GM21529 (cell line): ENCODE data around the gene FCF1.
"Not testable (repeated sequence)": the region's sequence is repeated elsewhere in the genome, so short reads cannot be mapped to it uniquely, and the experiment has no call there.

ENCODE experiments used
- ATAC-seq: cut with Tn5 transposase; IDR thresholded peaks from one replicate; pipeline ENCODE4 v1.9.1; 2021; ENCODE audit not compliant: unreplicated experiment

The FCF1 gene

DNA sequence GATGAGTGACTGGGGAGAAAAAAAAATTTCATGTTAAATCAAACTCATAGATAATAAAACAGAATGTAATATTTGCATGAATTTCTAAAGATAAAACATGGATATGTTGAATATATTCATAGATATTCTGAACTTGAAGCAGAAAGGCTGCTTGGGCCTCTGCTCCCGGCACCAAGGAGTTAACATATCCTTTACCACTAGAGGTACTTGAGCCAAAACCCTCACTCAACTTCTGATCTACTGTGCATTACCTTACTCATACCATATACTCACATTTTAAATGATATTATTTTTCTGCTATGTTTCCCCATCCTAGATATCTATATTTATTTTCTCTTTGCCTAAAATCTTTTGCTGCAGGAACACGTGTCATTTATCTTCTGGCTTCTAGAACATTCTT, 15.0 kb upstream of the FCF1 start:
- no peak for ATAC-seq

DNA sequence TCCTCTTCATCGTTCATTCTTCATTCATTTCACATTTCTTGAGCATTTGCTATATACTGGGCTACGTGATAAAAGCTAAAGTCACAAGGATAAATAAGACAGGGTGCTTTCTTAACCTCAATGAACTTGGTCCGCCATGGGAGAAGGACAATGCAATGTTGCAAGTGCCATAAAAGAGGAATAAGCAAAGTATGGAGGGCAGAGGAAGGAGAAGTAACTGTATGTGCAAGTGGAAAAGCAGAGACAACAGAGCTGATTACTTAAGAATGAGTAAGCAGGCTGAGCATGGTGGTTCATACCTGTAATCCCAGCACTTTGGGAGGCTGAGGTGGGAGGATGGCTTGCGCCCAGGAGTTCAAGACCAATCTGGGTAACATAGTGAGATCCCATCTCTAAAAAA, 14.5 kb upstream of the FCF1 start:
- ATAC-seq = no peak

DNA sequence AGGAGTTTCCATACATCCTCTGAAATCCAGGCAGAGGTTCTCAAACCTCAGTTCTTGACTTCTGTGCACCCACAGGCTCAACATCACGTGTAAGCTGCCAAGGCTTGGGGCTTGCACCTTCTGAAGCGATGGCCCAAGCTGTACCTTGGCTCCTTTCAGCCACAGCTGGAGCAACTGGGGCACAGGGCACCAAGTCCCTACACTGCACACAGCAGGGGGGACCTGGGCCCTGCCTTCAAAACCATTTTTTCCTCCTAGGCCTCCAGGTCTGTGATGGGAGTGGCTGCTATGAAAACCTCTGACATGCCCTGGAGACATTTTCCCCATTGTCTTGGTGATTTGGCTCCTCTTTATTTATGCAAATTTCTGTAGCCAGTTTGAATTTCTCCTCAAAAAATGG, 10.7 kb upstream of the FCF1 start:
- no peak for ATAC-seq

DNA sequence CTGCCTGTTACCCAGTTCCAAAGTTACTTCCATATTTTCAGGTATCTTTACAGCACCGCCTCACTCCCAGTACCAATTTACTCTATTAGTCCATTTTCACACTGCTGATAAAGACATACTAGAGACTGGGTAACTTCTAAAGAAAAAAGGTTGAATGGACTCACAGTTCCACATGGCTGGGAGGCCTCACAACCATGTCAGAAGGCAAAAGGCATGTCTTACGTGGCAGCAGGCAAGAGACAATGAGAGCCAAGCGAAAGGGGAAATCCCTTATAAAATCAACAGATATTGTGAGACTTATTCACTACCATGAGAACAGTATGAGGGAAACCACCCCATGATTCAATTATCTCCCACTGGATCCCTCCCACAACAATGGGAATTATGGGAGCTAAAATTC, 9.9 kb upstream of the FCF1 start:
- no peak for ATAC-seq

DNA sequence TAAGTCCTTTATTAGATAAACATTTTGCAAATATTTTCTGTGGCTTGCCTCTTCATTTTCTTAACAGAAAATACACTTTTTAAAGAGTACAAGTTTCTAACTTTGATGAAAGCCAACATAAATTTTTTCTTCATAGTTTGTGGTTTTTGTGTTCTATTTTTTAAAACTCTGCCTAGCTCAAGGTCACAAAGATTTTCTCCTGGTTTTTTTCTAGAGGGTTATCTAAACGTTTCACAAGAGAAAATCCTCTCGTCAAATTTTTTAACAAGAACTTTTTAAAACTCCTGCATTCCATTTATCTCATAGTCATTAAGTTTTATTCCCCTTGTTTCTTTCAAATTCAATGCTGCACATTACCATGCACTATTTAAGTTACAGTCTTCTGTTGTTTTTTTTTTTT, 8.3 kb upstream of the FCF1 start:
- no peak for ATAC-seq

DNA sequence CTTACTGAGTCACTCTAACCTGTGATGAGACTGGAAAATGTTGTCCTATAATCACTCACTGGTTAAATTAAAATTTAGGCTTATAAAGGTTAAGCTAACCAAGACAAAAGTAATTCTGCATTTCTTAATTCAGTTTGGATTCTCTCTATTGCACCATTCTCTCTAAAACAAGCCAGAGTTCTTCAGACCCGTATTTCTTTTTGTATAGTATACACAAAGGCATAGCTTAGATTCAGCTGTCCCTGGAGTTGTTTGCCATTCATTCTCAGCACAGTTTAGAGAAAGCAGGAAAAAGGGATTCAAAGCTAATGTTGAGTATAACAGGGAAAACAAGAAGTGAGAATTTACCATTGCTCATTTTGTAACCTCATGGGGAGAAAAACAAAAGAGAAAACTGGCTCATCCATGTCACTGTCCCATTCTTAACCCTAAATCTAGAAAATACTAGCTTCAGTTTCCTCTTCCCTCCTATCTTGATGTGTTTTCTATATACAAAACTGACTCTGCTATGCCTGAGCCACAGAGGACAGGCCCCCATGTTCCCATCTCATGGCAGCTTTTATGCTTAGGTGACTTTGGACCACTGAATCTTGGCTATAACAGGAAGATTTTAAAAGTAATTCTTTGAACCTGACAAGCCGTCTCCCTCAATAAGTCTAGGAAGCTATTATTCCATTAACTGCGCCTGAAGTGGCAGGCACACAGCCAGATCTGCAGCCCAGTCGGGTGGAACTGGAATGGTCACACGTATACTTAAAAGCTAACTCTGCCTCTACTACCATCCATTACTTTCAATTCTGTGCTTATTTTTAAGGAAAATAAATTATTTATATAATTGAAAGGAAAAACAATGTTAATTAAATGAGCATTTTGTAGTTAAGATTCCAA, 7.1 kb upstream of the FCF1 start:
- no peak for ATAC-seq

DNA sequence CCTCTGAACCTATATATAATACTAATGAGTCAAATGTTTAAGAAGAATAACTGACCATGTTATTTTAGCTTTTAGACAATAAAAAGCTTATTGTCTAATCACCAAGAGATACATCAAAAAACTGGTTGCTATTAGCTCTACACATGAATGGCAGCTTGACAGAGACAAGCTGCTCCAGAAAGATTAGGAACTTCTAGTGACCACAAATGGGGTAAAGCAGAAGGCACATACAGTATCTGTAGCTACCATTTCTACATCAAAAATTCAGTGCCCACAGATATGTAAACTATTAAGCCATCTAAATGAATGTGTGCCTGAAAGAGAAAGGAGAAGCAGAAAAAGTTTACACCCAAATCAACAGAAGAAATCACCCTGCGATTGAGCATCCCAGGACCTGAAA, 2.5 kb upstream of the FCF1 start:
- no peak for ATAC-seq

DNA sequence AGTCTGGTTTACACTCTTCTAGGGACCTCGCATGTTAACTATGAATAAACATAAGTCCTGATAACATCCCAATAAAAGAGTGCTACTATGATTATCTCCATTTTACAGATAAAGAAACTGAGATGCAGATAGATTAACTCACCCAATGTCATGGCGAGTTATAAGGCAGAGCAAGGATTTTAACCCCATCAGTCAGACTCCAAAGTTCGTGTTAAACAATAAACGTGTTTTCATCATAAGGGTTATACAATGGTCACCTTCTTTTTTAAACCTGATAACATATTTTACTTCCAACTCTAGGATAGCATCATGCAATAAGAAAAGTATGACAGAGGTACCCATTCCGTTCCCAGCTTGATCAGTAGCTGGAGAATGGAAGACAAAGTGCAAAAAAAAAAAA, 1.3 kb upstream of the FCF1 start:
- no peak for ATAC-seq

DNA sequence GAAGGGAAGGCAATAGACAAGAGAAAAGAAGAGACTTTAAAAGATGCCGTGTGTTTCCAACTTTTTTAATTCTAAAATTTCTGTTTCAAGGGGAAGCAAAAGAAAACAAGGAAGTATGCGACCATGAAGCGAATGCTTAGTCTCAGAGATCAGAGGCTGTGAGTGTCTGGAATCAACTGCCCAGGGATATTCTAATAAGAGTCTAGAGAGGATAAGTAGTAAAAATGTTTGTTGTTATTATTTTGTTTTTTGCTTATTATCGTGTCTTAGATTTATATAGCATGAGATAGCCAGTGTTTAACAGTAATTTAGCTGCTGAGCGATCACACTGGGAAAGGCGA, 421 bp downstream of the FCF1 start:
- ATAC-seq = no peak

DNA sequence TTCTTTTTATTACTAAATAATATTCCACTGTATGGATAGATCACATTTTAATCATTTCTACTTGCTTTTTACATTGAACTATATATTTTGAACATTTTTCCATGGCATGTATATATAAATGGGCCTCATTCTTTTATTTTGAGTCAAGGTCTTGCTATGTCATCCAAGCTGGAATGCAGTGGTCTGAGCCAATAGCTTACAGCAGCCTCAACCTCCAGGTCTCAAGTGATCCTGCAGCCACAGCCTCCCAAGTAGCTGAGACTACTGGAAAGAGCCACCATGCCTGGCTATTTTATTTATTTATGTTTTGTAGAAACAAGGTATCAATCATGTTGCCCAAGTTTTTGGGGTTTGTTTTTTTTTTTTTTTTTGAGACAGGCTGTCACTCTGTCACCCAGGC, 7.6 kb downstream of the FCF1 start:
- ATAC-seq = no peak

DNA sequence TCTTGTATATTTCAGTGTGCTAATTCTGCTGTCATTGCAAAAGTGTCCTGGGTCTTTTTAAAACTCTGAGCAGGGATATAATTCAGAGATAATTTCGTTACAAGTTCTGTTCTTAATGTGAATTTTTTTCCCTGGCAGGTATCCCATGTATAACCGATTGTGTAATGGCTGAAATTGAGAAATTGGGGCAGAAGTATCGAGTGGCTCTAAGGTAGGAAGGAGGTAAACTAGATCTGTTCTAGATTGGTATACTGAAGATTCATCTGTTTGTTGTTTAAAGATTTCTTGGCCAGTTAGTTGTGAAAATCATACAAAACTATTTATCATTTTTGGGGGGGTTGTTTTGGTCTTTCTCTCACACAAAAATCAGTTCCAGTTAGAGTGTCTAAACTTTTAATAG, 10.2 kb downstream of the FCF1 start:
- no peak for ATAC-seq

DNA sequence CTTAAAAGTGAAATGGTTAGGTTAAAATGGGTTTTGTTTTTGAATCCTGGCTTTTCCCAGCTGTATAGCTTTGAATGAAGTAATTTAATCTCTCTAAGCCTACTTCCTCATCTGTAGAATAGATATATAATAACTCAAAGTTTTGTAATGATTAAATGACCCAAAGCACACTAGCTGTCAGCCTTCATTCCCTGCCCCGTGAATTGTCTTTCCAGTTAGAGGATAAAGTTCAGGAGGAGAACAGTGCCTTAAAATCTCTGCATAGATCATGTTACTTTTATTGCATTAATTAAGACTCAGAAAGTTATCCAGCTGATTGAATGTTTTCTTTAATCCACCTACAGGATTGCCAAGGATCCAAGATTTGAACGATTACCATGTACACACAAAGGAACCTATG, 19.4 kb downstream of the FCF1 start:
- no peak for ATAC-seq

DNA sequence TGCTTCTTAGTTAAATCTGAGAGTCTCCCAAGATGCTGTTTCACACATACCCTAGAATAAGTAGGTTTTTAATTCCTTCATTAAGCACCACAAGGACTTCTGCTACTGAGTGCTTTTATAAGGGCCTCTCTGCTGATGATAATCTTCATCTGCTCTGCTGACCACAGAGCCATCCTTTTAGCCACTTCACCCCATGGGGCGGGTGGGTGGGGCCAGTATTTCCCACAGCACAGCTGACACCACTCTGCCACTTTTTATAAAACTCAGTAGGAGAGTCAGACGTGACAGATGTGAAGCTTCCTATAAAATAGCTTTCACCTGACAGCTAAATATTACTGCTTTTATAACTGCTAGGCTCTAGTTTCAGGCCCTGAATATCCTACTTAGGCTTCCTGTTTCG, 20.3 kb downstream of the FCF1 start:
- no peak for ATAC-seq

DNA sequence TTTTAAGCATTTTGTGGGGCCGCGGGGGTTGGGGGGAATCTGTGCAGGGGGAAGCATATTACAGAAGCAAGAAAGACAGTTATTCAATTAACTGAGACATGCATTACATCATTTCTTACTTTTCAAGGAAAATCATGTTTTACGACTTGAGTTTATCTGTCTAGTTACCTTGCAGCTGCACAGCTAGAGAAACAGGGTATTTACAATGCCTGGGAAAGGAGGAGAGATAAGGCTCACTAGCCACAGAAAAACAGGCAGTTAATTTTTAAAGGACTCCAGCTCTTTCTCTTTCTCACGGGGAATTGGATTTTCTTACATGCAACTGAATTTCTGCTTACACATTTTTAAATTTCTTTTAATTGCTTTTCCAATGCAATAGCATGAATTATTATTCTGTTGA, 22.2 kb downstream of the FCF1 start:
- ATAC-seq = no peak

DNA sequence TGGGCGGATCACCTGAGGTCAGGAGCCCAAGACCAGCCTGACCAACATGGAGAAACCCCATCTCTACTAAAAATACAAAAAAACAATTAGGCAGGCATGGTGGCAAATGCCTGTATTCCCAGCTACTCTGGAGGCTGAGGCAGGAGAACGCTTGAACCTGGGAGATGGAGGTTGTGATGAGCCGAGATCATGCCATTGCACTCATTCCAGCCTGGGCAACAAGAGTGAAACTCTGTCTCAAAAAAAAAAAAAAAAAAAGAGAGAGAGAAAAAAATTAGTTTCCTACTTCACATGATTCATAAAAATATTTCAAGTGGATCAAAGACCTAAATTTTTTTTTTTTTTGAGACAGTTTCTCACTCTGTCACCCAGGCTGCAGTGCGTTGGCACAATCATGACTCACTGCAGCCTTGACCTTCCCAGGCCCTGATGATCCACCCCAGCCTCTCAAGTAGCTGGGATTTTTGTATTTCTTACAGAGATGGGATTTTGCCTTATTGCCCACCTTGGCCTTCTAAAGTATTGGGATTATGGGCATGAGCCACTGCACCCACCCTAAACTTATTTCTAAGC, 24.9 kb downstream of the FCF1 start:
- no peak for ATAC-seq

DNA sequence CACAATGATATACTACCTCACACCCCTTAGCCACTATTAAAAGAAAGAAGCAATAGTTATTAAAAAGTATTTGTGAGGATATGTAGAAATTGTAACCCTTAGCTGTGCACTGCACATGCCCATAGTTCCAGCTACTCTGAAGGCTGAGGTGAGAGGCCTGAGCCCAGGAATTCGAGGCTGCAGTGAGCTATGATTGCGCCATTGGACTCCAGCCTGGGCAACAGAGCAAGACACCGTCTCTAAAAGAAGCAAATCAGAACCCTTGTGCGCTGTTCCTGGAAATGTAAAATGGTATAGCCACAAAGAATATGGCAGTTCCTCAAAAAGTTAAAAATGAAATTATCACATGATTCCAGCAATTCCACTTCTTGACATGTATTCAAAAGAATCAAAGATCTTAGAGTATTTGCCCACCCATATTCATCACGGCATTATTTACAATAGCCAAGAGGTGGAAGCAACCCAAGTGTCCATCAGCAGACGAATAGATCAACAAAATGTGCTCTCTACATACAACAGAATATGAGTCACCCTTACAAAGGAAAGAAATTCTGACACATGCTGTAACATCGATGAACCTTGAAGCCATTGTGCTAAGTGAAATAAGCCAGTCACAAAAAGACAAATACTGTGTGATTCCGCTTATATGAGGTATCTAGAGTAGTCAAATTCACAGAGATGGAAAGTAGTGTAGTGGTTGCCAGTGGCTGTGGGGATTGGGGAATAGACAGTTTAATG, 26.5 kb downstream of the FCF1 start:
- ATAC-seq = no peak

DNA sequence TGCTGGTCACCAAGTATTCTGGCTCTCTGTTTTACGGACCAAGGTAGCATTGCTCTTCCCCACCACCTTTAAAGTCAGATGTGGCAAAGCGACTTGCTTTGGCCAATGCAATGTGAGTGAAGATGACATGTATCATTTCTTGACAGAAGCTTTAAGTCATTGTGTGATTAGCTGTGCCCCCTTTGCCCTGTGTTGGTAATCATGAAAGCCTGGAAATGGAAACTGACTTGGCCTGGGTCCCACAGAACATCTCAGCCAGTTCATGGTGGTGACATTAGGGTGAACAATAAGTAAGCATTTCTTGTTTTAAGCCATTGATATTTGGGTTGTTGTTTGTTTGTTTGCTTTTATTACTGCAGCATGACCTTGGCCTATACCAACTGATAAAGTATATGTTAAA, 34.3 kb downstream of the FCF1 start:
- no peak for ATAC-seq

DNA sequence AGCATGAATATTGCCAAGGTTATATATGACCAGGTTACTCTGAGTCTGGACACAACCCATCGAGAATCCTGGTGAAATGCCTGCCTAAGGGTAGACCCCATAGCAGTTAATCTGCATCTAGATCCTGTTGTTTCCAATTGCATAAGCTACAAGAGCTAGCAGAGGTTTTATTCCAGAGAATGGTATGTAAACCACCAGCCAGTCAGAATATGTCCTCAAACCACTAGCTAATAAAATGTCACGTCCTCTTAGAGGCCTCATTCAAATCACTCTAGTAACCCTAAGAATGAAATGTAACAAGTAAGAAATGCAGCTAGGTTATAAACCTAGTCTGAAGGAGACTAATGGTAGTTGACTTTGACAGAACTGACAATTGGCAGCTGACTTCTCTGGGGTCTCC, 41.2 kb downstream of the FCF1 start:
- ATAC-seq = no peak

DNA sequence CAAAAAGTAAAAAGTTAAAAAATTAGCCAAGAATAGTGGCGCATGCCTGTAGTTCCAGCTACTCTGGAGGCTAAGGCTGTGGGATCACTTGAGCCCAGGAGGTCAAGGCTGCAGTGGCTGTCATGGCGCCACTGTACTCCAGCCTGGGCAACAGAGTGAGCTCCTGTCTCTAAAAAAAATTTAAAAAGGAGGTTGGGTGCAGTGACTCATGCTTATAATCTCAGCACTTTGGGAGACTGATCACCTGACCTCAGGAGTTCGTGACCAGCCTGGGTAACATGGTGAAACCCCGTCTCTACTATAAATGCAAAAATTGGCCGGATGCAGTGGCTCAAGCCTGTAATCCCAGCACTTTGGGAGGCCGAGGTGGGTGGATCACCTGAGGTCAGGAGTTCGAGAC, 42.0 kb downstream of the FCF1 start:
- ATAC-seq = no peak

DNA sequence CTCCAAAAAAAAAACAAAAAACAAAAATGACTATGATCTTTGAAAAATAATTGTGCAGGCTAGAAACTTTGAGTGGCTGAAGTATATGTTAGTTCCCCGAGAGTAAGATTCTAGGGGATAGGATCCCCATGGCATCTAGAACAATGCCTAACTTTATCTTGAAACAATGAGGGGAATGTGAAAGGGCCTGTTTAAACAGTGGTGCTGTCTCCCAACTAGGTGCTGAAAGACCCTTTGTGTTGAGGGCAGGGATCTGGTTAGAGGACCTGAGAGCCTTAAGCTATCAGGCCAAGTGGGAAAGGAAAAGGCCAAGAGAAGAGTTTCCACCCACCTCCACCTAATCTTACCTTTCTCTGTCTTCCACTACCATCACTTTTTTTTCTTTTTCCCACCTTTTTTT, 43.4 kb downstream of the FCF1 start:
- no peak for ATAC-seq

DNA sequence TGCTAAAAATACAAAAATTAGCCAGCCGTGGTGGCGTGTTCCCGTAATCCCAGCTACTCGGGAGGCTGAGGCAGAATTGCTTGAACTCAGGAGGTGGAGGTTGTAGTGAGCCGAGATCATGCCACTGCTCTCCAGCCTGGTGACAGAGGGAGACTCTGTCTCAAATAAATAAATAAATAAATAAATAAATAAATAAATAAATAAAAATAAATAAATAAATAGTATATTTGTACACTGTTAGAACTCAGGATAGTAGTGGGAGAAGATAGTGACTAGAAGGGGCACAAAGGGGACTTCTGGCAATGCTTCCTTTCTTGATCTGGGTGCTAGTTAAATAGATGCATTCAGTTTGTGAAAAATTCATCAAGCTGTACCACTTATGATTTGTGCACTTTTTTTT, 45.6 kb downstream of the FCF1 start:
- not testable (repeated sequence) for ATAC-seq
